ENCODE data around the gene PGM2L1. TPM values are rescaled to one million over a fixed set of nuclear protein-coding genes. Genes with fewer than 3 reads are reported as not detected.

PGM2L1 gene
- total RNA-seq, 1 donor from 2014 or later = 17.1 TPM

- H3K9me3 Mint-ChIP-seq = no peaks in the 10 kb centered on the region
- H3K27me3 Mint-ChIP-seq (ENCODE audit: low read depth) = peaks cover 4% of the 10 kb centered on the region
- peaks cover 4% of the 10 kb centered on the region for H3K4me1 Mint-ChIP-seq (ENCODE audit: low read depth)
- H3K4me3 Mint-ChIP-seq (ENCODE audit: low read depth) = no peak overlapping the region
- no peaks in the 10 kb centered on the region for H3K36me3 Mint-ChIP-seq (ENCODE audit: low read depth)
- no peak overlapping the region for H3K27ac Mint-ChIP-seq
- intact Hi-C loops (cut with micrococcal nuclease) = no loop called here
- no peak for DNase-seq (ENCODE audit: low spot score)
Measured at GRCh38 chr11:74299015-74299414, 99.2 kb downstream of the PGM2L1 start.

GRCh38 chr11:74297484-74297883 lies 100.7 kb downstream of the PGM2L1 start:
- intact Hi-C loops (cut with micrococcal nuclease) = no loop called here
- no peaks in the 10 kb centered on the region for H3K36me3 Mint-ChIP-seq (ENCODE audit: low read depth)
- no peak for DNase-seq (ENCODE audit: low spot score)
- H3K4me3 Mint-ChIP-seq (ENCODE audit: low read depth) = no peak overlapping the region
- H3K9me3 Mint-ChIP-seq = no peaks in the 10 kb centered on the region
- no peak overlapping the region for H3K27ac Mint-ChIP-seq
- H3K27me3 Mint-ChIP-seq (ENCODE audit: low read depth) = peaks cover 14% of the 10 kb centered on the region
- H3K4me1 Mint-ChIP-seq (ENCODE audit: low read depth) = peaks cover 4% of the 10 kb centered on the region

GRCh38 chr11:74288911-74289310 lies 109.3 kb downstream of the PGM2L1 start:
- no peaks in the 10 kb centered on the region for H3K36me3 Mint-ChIP-seq (ENCODE audit: low read depth)
- no peak overlapping the region for H3K27ac Mint-ChIP-seq
- intact Hi-C loops (cut with micrococcal nuclease) = no loop called here
- no peak overlapping the region for H3K4me3 Mint-ChIP-seq (ENCODE audit: low read depth)
- no peaks in the 10 kb centered on the region for H3K9me3 Mint-ChIP-seq
- peaks cover 7% of the 10 kb centered on the region for H3K4me1 Mint-ChIP-seq (ENCODE audit: low read depth)
- peaks cover 13% of the 10 kb centered on the region for H3K27me3 Mint-ChIP-seq (ENCODE audit: low read depth)
- no peak for DNase-seq (ENCODE audit: low spot score)

- H3K4me3 Mint-ChIP-seq (ENCODE audit: low read depth) = no peak overlapping the region
- H3K4me1 Mint-ChIP-seq (ENCODE audit: low read depth) = peaks cover 7% of the 10 kb centered on the region
- no peaks in the 10 kb centered on the region for H3K36me3 Mint-ChIP-seq (ENCODE audit: low read depth)
- DNase-seq (ENCODE audit: low spot score) = no peak
- no peaks in the 10 kb centered on the region for H3K9me3 Mint-ChIP-seq
- intact Hi-C loops (cut with micrococcal nuclease) = no loop called here
- peaks cover 10% of the 10 kb centered on the region for H3K27me3 Mint-ChIP-seq (ENCODE audit: low read depth)
- H3K27ac Mint-ChIP-seq = no peak overlapping the region
Measured at GRCh38 chr11:74288161-74288560, 110.1 kb downstream of the PGM2L1 start.

- no peak overlapping the region for H3K4me3 Mint-ChIP-seq (ENCODE audit: low read depth)
- no peaks in the 10 kb centered on the region for H3K9me3 Mint-ChIP-seq
- DNase-seq (ENCODE audit: low spot score) = no peak
- intact Hi-C loops (cut with micrococcal nuclease) = no loop called here
- H3K27ac Mint-ChIP-seq = no peak overlapping the region
- no peaks in the 10 kb centered on the region for H3K27me3 Mint-ChIP-seq (ENCODE audit: low read depth)
- H3K36me3 Mint-ChIP-seq (ENCODE audit: low read depth) = no peaks in the 10 kb centered on the region
- peaks cover 7% of the 10 kb centered on the region for H3K4me1 Mint-ChIP-seq (ENCODE audit: low read depth)
Measured at GRCh38 chr11:74284466-74284865, 113.8 kb downstream of the PGM2L1 start.

- Mint-ChIP-seq H3K27me3 (ENCODE audit: low read depth) (no peaks in the 10 kb centered on the region), H3K4me3 (ENCODE audit: low read depth) (no peak overlapping the region), H3K9me3 (no peaks in the 10 kb centered on the region), H3K36me3 (ENCODE audit: low read depth) (no peaks in the 10 kb centered on the region), H3K27ac (no peak overlapping the region), H3K4me1 (ENCODE audit: low read depth) (peaks cover 7% of the 10 kb centered on the region)
- intact Hi-C loops (cut with micrococcal nuclease) = no loop called here
- no peak for DNase-seq (ENCODE audit: low spot score)
Measured at GRCh38 chr11:74283580-74284180, 114.6 kb downstream of the PGM2L1 start.

GRCh38 chr11:74282914-74283371 lies 115.3 kb downstream of the PGM2L1 start:
- Mint-ChIP-seq H3K4me3 (ENCODE audit: low read depth) (no peak overlapping the region), H3K4me1 (ENCODE audit: low read depth) (peaks cover 1% of the 10 kb centered on the region), H3K27me3 (ENCODE audit: low read depth) (peaks cover 4% of the 10 kb centered on the region), H3K27ac (no peak overlapping the region), H3K9me3 (no peaks in the 10 kb centered on the region), H3K36me3 (ENCODE audit: low read depth) (no peaks in the 10 kb centered on the region)
- intact Hi-C loops (cut with micrococcal nuclease) = no loop called here
- no peak for DNase-seq (ENCODE audit: low spot score)

GRCh38 chr11:74282421-74282820 lies 115.8 kb downstream of the PGM2L1 start:
- intact Hi-C loops (cut with micrococcal nuclease) = no loop called here
- Mint-ChIP-seq H3K36me3 (ENCODE audit: low read depth) (no peaks in the 10 kb centered on the region), H3K27me3 (ENCODE audit: low read depth) (peaks cover 8% of the 10 kb centered on the region), H3K4me3 (ENCODE audit: low read depth) (no peak overlapping the region), H3K27ac (no peak overlapping the region), H3K9me3 (no peaks in the 10 kb centered on the region), H3K4me1 (ENCODE audit: low read depth) (no peaks in the 10 kb centered on the region)
- DNase-seq (ENCODE audit: low spot score) = no peak

- no peaks in the 10 kb centered on the region for H3K9me3 Mint-ChIP-seq
- no peak for DNase-seq (ENCODE audit: low spot score)
- H3K4me1 Mint-ChIP-seq (ENCODE audit: low read depth) = no peaks in the 10 kb centered on the region
- intact Hi-C loops (cut with micrococcal nuclease) = no loop called here
- H3K36me3 Mint-ChIP-seq (ENCODE audit: low read depth) = no peaks in the 10 kb centered on the region
- H3K27me3 Mint-ChIP-seq (ENCODE audit: low read depth) = peaks cover 17% of the 10 kb centered on the region
- no peak overlapping the region for H3K4me3 Mint-ChIP-seq (ENCODE audit: low read depth)
- no peak overlapping the region for H3K27ac Mint-ChIP-seq
Measured at GRCh38 chr11:74280494-74280893, 117.7 kb downstream of the PGM2L1 start.

Other genes starting within 250 kb of the PGM2L1 start
- 32.5 and 33.1 TPM in 2 replicates for gene C2CD3, start 227.4 kb downstream of the PGM2L1 start, total RNA-seq
- gene PPME1, start 227.1 kb downstream of the PGM2L1 start, total RNA-seq = 67.1 and 67.5 TPM in 2 replicates
- gene P4HA3, start 86.8 kb downstream of the PGM2L1 start, total RNA-seq = not detected in 2 replicates
- not detected in 2 replicates for gene KCNE3, start 69.1 kb upstream of the PGM2L1 start, total RNA-seq
- 5.3 and 5.7 TPM in 2 replicates for gene LIPT2, start 95.3 kb upstream of the PGM2L1 start, total RNA-seq
- 44.5 and 45.6 TPM in 2 replicates for gene POLD3, start 194.1 kb upstream of the PGM2L1 start, total RNA-seq

All from activated T-helper 2 cell treated with anti-CD3 and anti-CD28 coated beads, Interferon-gamma antibody, Interleukin-2, Interleukin-4, amounts not matched to agents 10 μg/mL and 5 μg/mL and 100 μg/mL, durations not matched to agents 14 hours and 24 hours and 36 hours (primary cell).